ENCODE data around the gene CADM2.

Gene CADM2

GRCh38 chr3:85244519-85244918, 285.7 kb downstream of the CADM2 start:
- DNase-seq (ENCODE audit: low read depth): no peak
- no peak overlapping the region for H3K4me3 ChIP-seq (ENCODE audit: control insufficient read depth, low read depth, low read length)
- no peak for TF ChIP-seq CTCF (conservative IDR thresholded peaks at IDR 0.05; ENCODE audit: control insufficient read depth, insufficient read depth, low read depth, low read length)

GRCh38 chr3:85251766-85252165, 293.0 kb downstream of the CADM2 start:
- no peak for DNase-seq (ENCODE audit: low read depth)
- no peak overlapping the region for H3K4me3 ChIP-seq (ENCODE audit: control insufficient read depth, low read depth, low read length)
- no peak for TF ChIP-seq CTCF (conservative IDR thresholded peaks at IDR 0.05; ENCODE audit: control insufficient read depth, insufficient read depth, low read depth, low read length)

GRCh38 chr3:85252686-85253085, 293.9 kb downstream of the CADM2 start:
- H3K4me3 ChIP-seq (ENCODE audit: control insufficient read depth, low read depth, low read length): no peak overlapping the region
- no peak for DNase-seq (ENCODE audit: low read depth)
- no peak for TF ChIP-seq CTCF (conservative IDR thresholded peaks at IDR 0.05; ENCODE audit: control insufficient read depth, insufficient read depth, low read depth, low read length)

- no peak for TF ChIP-seq CTCF (conservative IDR thresholded peaks at IDR 0.05; ENCODE audit: control insufficient read depth, insufficient read depth, low read depth, low read length)
- DNase-seq (ENCODE audit: low read depth): no peak
- H3K4me3 ChIP-seq (ENCODE audit: control insufficient read depth, low read depth, low read length): no peak overlapping the region
Measured at GRCh38 chr3:85254738-85255137, 295.9 kb downstream of the CADM2 start.

- DNase-seq (ENCODE audit: low read depth): no peak
- TF ChIP-seq CTCF (conservative IDR thresholded peaks at IDR 0.05; ENCODE audit: control insufficient read depth, insufficient read depth, low read depth, low read length): no peak
- H3K4me3 ChIP-seq (ENCODE audit: control insufficient read depth, low read depth, low read length): no peak overlapping the region
Measured at GRCh38 chr3:85255949-85256348, 297.2 kb downstream of the CADM2 start.

GRCh38 chr3:85258326-85258725, 299.5 kb downstream of the CADM2 start:
- no peak overlapping the region for H3K4me3 ChIP-seq (ENCODE audit: control insufficient read depth, low read depth, low read length)
- no peak for TF ChIP-seq CTCF (conservative IDR thresholded peaks at IDR 0.05; ENCODE audit: control insufficient read depth, insufficient read depth, low read depth, low read length)
- DNase-seq (ENCODE audit: low read depth): no peak

- no peak for TF ChIP-seq CTCF (conservative IDR thresholded peaks at IDR 0.05; ENCODE audit: control insufficient read depth, insufficient read depth, low read depth, low read length)
- no peak overlapping the region for H3K4me3 ChIP-seq (ENCODE audit: control insufficient read depth, low read depth, low read length)
- DNase-seq (ENCODE audit: low read depth): no peak
Measured at GRCh38 chr3:85258819-85259218, 300.0 kb downstream of the CADM2 start.

All from fibroblast of mammary gland (primary cell).